MCF 10A (cell line): Measurements from ENCODE around the gene LIMS2. TPM values are rescaled to one million over a fixed set of nuclear protein-coding genes. Genes with fewer than 3 reads are reported as not detected.

ENCODE experiments used
- BruUV-seq: library from RNA; stranded (reverse); fragments of 400-500 nt; replicated peaks from 2 replicates; lab custom pipeline; 2021; lab: Mats Ljungman, UMichigan
- CTCF ChIA-PET: fragments of 300-600 bp; sonication (Branson Sonifier 250); formaldehyde crosslinking; extraction: SDS; loops from one replicate; lab custom pipeline; 2021; ENCODE audit warnings: antibody characterized with exemption, inconsistent platforms; lab: Yijun Ruan, JAX
- POLR2A ChIA-PET: fragments of 300-600, 350-650 bp; sonication (Branson Sonifier 250); formaldehyde crosslinking; extraction: SDS; loops from one replicate; lab custom pipeline; 2020; ENCODE audit warnings: antibody characterized with exemption, inconsistent platforms; lab: Yijun Ruan, JAX
- DNase-seq: peaks from one replicate; pipeline ENCODE4 v3.0.0-alpha.2; 2018; ENCODE audit not compliant: unreplicated experiment
- H3K27ac Mint-ChIP-seq: one replicate; pipeline ENCODE4 v1.8.0; 2022; ENCODE audit warnings: mild to moderate bottlenecking, low read depth, mixed read lengths; ENCODE audit not compliant: unreplicated experiment
- H3K27me3 Mint-ChIP-seq: one replicate; pipeline ENCODE4 v1.8.0; 2022; ENCODE audit warnings: mixed read lengths; ENCODE audit not compliant: insufficient read depth, unreplicated experiment
- H3K36me3 Mint-ChIP-seq: one replicate; pipeline ENCODE4 v1.8.0; 2022; ENCODE audit warnings: mild to moderate bottlenecking, moderate library complexity, mixed read lengths; ENCODE audit not compliant: insufficient read depth, unreplicated experiment
- H3K4me1 Mint-ChIP-seq: one replicate; pipeline ENCODE4 v1.8.0; 2022; ENCODE audit warnings: mixed read lengths; ENCODE audit not compliant: insufficient read depth, unreplicated experiment
- H3K4me3 Mint-ChIP-seq: one replicate; pipeline ENCODE4 v1.8.0; 2022; ENCODE audit warnings: mild to moderate bottlenecking, moderate library complexity, mixed read lengths; ENCODE audit not compliant: unreplicated experiment
- H3K9me3 Mint-ChIP-seq: one replicate; pipeline ENCODE4 v1.8.0; 2022; ENCODE audit warnings: mixed read lengths; ENCODE audit not compliant: unreplicated experiment
- CTCF ChIP-seq: fragments of 200-600 bp; IDR thresholded peaks from one replicate; pipeline ENCODE4 v1.8.0; 2022; ENCODE audit warnings: antibody characterized with exemption, mild to moderate bottlenecking; ENCODE audit not compliant: unreplicated experiment
- intact Hi-C: fragments of 100-400 bp; cut with micrococcal nuclease; formaldehyde crosslinking; loops from 2 replicates; pipeline ENCODE4 v1.14.1; 2022
- total RNA-seq: library from RNA; stranded (reverse); gene quantifications from 2 replicates; pipeline ENCODE4 v1.2.3, GENCODE V29; 2022

Gene LIMS2
- total RNA-seq, 1 experiment from 2014 or later: not detected

- H3K27me3 Mint-ChIP-seq: no peaks in the 10 kb centered on the region
- DNase-seq: no peak
- no TSS peak for BruUV-seq
- intact Hi-C loops: no loop called here
- H3K27ac Mint-ChIP-seq: no peak overlapping the region
- ChIA-PET CTCF (interaction anchor here (0.5 to 0.7 kb wide), 2 partner anchors 109 to 1723 kb away, joined by 3 read pairs; no protein-coding TSS in a partner anchor), POLR2A (no interaction called here)
- peaks cover 13% of the 10 kb centered on the region for H3K4me1 Mint-ChIP-seq
- TF ChIP-seq CTCF: no peak
- H3K9me3 Mint-ChIP-seq: no peaks in the 10 kb centered on the region
- H3K4me3 Mint-ChIP-seq: no peak overlapping the region
- H3K36me3 Mint-ChIP-seq: no peaks in the 10 kb centered on the region
Measured at GRCh38 chr2:127626175-127626574, 49.2 kb downstream of the LIMS2 start.

- Mint-ChIP-seq H3K27me3 (no peaks in the 10 kb centered on the region), H3K27ac (no peak overlapping the region), H3K4me3 (no peak overlapping the region), H3K36me3 (no peaks in the 10 kb centered on the region), H3K4me1 (peaks cover 13% of the 10 kb centered on the region), H3K9me3 (no peaks in the 10 kb centered on the region)
- no peak for TF ChIP-seq CTCF
- CTCF ChIA-PET: interaction anchor here (0.5 kb wide), 1 partner anchor 109 kb away, joined by 3 read pairs; no protein-coding TSS in a partner anchor
- DNase-seq: no peak
- BruUV-seq: no TSS peak
- POLR2A ChIA-PET: no interaction called here
- intact Hi-C loops: no loop called here
Measured at GRCh38 chr2:127625572-127625951, 49.8 kb downstream of the LIMS2 start.

GRCh38 chr2:127624756-127625571, 50.4 kb downstream of the LIMS2 start:
- POLR2A ChIA-PET: no interaction called here
- peaks cover 10% of the 10 kb centered on the region for H3K4me1 Mint-ChIP-seq
- BruUV-seq: no TSS peak

More at GRCh38 chr2:127624756-127625571, 50.4 kb downstream of the LIMS2 start:
- no peak for TF ChIP-seq CTCF
- Mint-ChIP-seq H3K9me3 (no peaks in the 10 kb centered on the region), H3K36me3 (no peaks in the 10 kb centered on the region), H3K27me3 (no peaks in the 10 kb centered on the region), H3K27ac (no peak overlapping the region), H3K4me3 (no peak overlapping the region)
- no peak for DNase-seq
- CTCF ChIA-PET: interaction anchor here (0.6 to 0.7 kb wide), 2 partner anchors 11 to 297 kb away, joined by 3 read pairs; no protein-coding TSS in a partner anchor
- intact Hi-C loops: no loop called here
